SK-N-SH (cell line): ENCODE data around the gene CCDC54.

Experiments
- EP300 ChIP-seq, 2 experiments: IDR thresholded peaks; 2 replicates each; pipeline versions ENCODE4 v1.4.0 to v1.6.1; 2012; ENCODE audit warnings: borderline replicate concordance in 1 of 2, low read depth in 1 of 2, low read length in 1 of 2
- EZH2phosphoT487 ChIP-seq: fragments of 200-600 bp; sonication (generic); IDR thresholded peaks from 2 replicates; pipeline ENCODE4 v1.6.1; 2017; ENCODE audit warnings: low read depth, mixed run types, mild to moderate bottlenecking, antibody characterized with exemption, moderate library complexity, borderline replicate concordance
- POLR2AphosphoS5 ChIP-seq: IDR thresholded peaks from 2 replicates; pipeline ENCODE4 v1.6.1; 2012; ENCODE audit warnings: low read depth, low read length
- TF ChIP-seq, protein P1 (sequence below): fragments of 200-600 bp; sonication (generic); IDR thresholded peaks from 2 replicates; pipeline ENCODE4 v1.6.1; 2017; ENCODE audit warnings: antibody characterized with exemption, mild to moderate bottlenecking, moderate library complexity
- TF ChIP-seq, protein P2 (sequence below): IDR thresholded peaks from 2 replicates; pipeline ENCODE4 v1.6.1; 2012; ENCODE audit warnings: mild to moderate bottlenecking, low read depth, low read length, moderate library complexity

DNA sequence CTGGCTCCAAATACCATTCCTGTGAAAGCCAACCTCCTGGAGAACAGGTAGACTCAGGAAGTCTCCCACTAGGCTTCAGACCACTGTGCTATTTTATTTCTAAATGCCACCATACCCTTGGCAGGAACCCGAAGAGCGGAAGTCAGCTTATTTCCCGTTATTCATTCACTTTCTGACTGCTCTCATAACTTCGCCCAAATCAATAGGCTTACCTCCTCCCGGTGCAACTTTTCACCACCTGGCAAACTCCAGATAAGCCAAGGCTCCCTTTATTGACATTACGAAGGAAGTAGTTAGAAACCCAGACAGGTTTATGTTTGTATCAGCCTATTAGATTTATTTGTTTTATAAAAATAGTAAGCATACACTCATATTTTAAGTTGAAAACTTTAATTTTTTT, 3.3 kb upstream of the CCDC54 start:
- TF ChIP-seq POLR2AphosphoS5, result no peak
- TF ChIP-seq, protein P1, sequence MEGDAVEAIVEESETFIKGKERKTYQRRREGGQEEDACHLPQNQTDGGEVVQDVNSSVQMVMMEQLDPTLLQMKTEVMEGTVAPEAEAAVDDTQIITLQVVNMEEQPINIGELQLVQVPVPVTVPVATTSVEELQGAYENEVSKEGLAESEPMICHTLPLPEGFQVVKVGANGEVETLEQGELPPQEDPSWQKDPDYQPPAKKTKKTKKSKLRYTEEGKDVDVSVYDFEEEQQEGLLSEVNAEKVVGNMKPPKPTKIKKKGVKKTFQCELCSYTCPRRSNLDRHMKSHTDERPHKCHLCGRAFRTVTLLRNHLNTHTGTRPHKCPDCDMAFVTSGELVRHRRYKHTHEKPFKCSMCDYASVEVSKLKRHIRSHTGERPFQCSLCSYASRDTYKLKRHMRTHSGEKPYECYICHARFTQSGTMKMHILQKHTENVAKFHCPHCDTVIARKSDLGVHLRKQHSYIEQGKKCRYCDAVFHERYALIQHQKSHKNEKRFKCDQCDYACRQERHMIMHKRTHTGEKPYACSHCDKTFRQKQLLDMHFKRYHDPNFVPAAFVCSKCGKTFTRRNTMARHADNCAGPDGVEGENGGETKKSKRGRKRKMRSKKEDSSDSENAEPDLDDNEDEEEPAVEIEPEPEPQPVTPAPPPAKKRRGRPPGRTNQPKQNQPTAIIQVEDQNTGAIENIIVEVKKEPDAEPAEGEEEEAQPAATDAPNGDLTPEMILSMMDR, result no peak
- TF ChIP-seq EP300 (IDR thresholded peaks at IDR 0.05; ENCODE audit: borderline replicate concordance in 1 of 2, low read depth in 1 of 2, low read length in 1 of 2), result no peak
- TF ChIP-seq, protein P2, sequence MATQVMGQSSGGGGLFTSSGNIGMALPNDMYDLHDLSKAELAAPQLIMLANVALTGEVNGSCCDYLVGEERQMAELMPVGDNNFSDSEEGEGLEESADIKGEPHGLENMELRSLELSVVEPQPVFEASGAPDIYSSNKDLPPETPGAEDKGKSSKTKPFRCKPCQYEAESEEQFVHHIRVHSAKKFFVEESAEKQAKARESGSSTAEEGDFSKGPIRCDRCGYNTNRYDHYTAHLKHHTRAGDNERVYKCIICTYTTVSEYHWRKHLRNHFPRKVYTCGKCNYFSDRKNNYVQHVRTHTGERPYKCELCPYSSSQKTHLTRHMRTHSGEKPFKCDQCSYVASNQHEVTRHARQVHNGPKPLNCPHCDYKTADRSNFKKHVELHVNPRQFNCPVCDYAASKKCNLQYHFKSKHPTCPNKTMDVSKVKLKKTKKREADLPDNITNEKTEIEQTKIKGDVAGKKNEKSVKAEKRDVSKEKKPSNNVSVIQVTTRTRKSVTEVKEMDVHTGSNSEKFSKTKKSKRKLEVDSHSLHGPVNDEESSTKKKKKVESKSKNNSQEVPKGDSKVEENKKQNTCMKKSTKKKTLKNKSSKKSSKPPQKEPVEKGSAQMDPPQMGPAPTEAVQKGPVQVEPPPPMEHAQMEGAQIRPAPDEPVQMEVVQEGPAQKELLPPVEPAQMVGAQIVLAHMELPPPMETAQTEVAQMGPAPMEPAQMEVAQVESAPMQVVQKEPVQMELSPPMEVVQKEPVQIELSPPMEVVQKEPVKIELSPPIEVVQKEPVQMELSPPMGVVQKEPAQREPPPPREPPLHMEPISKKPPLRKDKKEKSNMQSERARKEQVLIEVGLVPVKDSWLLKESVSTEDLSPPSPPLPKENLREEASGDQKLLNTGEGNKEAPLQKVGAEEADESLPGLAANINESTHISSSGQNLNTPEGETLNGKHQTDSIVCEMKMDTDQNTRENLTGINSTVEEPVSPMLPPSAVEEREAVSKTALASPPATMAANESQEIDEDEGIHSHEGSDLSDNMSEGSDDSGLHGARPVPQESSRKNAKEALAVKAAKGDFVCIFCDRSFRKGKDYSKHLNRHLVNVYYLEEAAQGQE, result no peak
- no peak for TF ChIP-seq EZH2phosphoT487
